Measurements from ENCODE around the gene CHID1. TPM values are rescaled to one million over a fixed set of nuclear protein-coding genes. Genes with fewer than 3 reads are reported as not detected.

The CHID1 gene
- total RNA-seq, 1 experiment from 2014 or later, result 85.6 TPM

DNA sequence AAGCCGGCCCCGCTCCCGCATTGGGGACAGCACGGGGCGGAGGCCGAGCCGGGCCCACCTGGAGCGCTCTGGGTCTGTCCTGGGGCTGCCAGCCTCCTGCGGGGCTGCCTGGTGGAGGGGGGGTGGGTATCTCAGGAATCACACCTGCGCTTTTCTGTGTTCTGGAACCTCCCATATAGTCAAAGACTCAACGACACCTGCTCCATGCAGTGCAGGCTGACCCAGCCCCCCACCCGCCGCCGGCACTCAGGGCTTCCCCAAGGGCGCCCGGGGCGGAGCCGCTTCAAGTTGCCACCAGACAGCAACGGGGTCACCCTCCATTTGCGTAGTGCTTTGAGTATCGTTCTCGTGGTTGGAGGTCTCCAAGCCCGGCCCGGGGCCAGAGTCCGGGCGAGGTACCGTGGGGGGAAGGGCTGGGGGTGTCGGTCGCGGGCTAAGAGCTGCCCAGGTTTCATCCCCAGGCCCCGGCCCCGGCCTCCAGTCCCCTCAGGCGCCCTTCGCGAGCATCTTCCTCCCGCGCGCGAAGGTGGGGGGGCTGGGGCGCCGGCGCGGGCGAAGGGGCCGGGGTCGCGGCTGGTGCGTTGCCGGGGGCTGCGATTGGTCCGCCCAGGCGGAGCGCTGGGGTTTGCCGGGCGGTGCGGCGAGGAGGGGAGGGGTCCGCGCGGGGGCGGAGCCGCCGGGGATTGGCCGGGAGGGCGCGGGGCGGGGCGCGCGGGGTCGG is 61.3 kb downstream of the CHID1 start:
- Histone ChIP-seq H2AFZ (no peak overlapping the region), H4K20me1 (ENCODE audit: insufficient read depth) (no peaks in the 10 kb centered on the region), H3K4me3 (no peak overlapping the region), H3K4me1 (replicated peaks; ENCODE audit: insufficient read depth) (peaks cover 9% of the 10 kb centered on the region; the same call in 1 of the 2 replicates), H3K27ac (no peak overlapping the region), H3K9me2 (ENCODE audit: insufficient read depth) (no peaks in the 10 kb centered on the region), H3K4me2 (no peak overlapping the region), H3K79me2 (ENCODE audit: low read depth) (no peaks in the 10 kb centered on the region), H3K9me3 (ENCODE audit: insufficient read depth, low read depth) (no peaks in the 10 kb centered on the region), H3K36me3 (ENCODE audit: low read depth) (no peaks in the 10 kb centered on the region), H3F3A (ENCODE audit: insufficient read depth, low read depth) (peaks cover 6% of the 10 kb centered on the region; the same call in 1 of the 2 replicates), H3K27me3 (ENCODE audit: insufficient read depth, low read depth) (no peaks in the 10 kb centered on the region)
- BruUV-seq (replicated peaks), result no TSS peak
- intact Hi-C loops (cut with micrococcal nuclease; ENCODE audit: unreplicated experiment), result no loop called here
- DNase-seq, result no peak
- ChIA-PET POLR2A (ENCODE audit: unreplicated experiment) (no interaction called here), CTCF (no interaction called here)
- no peak for TF ChIP-seq EZH2 (IDR thresholded peaks at IDR 0.05; ENCODE audit: low read depth)
- no peak for TF ChIP-seq CTCF (conservative IDR thresholded peaks at IDR 0.05)

- H2AFZ ChIP-seq, result no peak overlapping the region
- no peaks in the 10 kb centered on the region for H3K36me3 ChIP-seq (ENCODE audit: low read depth)
- H3K27ac ChIP-seq, result no peak overlapping the region
- DNase-seq, result no peak
- BruUV-seq (replicated peaks), result no TSS peak
- H3K9me3 ChIP-seq (ENCODE audit: insufficient read depth, low read depth), result no peaks in the 10 kb centered on the region
- H3K4me3 ChIP-seq, result no peak overlapping the region
- CTCF ChIA-PET, result no interaction called here
- POLR2A ChIA-PET (ENCODE audit: unreplicated experiment), result no interaction called here
- no peak overlapping the region for H3K4me2 ChIP-seq
- intact Hi-C loops (cut with micrococcal nuclease; ENCODE audit: unreplicated experiment), result no loop called here
- no peaks in the 10 kb centered on the region for H4K20me1 ChIP-seq (ENCODE audit: insufficient read depth)
- peaks cover 6% of the 10 kb centered on the region; the same call in 1 of the 2 replicates for H3F3A ChIP-seq (ENCODE audit: insufficient read depth, low read depth)
- H3K27me3 ChIP-seq (ENCODE audit: insufficient read depth, low read depth), result no peaks in the 10 kb centered on the region
- TF ChIP-seq CTCF (conservative IDR thresholded peaks at IDR 0.05), result peak; percentile 84
- no peak for TF ChIP-seq EZH2 (IDR thresholded peaks at IDR 0.05; ENCODE audit: low read depth)
- peaks cover 16% of the 10 kb centered on the region for H3K4me1 ChIP-seq (replicated peaks; ENCODE audit: insufficient read depth)
- H3K9me2 ChIP-seq (ENCODE audit: insufficient read depth), result no peaks in the 10 kb centered on the region
- H3K79me2 ChIP-seq (ENCODE audit: low read depth), result no peaks in the 10 kb centered on the region
These were observed 62.2 kb downstream of the CHID1 start for GRCh38 chr11:848380-848931.

GRCh38 chr11:847876-848275 is 62.7 kb downstream of the CHID1 start:
- TF ChIP-seq CTCF (conservative IDR thresholded peaks at IDR 0.05) (no peak), EZH2 (IDR thresholded peaks at IDR 0.05; ENCODE audit: low read depth) (no peak)
- POLR2A ChIA-PET (ENCODE audit: unreplicated experiment), result no interaction called here
- no peak for DNase-seq
- H3K9me2 ChIP-seq (ENCODE audit: insufficient read depth), result no peaks in the 10 kb centered on the region
- no TSS peak for BruUV-seq (replicated peaks)
- H2AFZ ChIP-seq, result no peak overlapping the region
- peaks cover 6% of the 10 kb centered on the region; the same call in 1 of the 2 replicates for H3F3A ChIP-seq (ENCODE audit: insufficient read depth, low read depth)
- no peaks in the 10 kb centered on the region for H3K79me2 ChIP-seq (ENCODE audit: low read depth)
- no peaks in the 10 kb centered on the region for H3K27me3 ChIP-seq (ENCODE audit: insufficient read depth, low read depth)
- peaks cover 16% of the 10 kb centered on the region for H3K4me1 ChIP-seq (replicated peaks; ENCODE audit: insufficient read depth)
- no peaks in the 10 kb centered on the region for H3K9me3 ChIP-seq (ENCODE audit: insufficient read depth, low read depth)
- intact Hi-C loops (cut with micrococcal nuclease; ENCODE audit: unreplicated experiment), result no loop called here
- H4K20me1 ChIP-seq (ENCODE audit: insufficient read depth), result no peaks in the 10 kb centered on the region
- CTCF ChIA-PET, result no interaction called here
- H3K27ac ChIP-seq, result no peak overlapping the region
- no peak overlapping the region for H3K4me2 ChIP-seq
- H3K4me3 ChIP-seq, result no peak overlapping the region
- H3K36me3 ChIP-seq (ENCODE audit: low read depth), result no peaks in the 10 kb centered on the region

All from PC-9 (cell line).